Stimulated activated CD4-positive, alpha-beta T cell treated with anti-CD3 and anti-CD28 coated beads, Interleukin-15, amount 100 ng/mL, for 48 hours (primary cell): ENCODE results near the gene RACGAP1.

ENCODE experiments used
- DNase-seq, 2 donors: peaks; one replicate each; pipeline ENCODE4 v3.0.0-alpha.2; 2020; ENCODE audit warnings: low read depth in 2 of 2

RACGAP1 gene

DNA sequence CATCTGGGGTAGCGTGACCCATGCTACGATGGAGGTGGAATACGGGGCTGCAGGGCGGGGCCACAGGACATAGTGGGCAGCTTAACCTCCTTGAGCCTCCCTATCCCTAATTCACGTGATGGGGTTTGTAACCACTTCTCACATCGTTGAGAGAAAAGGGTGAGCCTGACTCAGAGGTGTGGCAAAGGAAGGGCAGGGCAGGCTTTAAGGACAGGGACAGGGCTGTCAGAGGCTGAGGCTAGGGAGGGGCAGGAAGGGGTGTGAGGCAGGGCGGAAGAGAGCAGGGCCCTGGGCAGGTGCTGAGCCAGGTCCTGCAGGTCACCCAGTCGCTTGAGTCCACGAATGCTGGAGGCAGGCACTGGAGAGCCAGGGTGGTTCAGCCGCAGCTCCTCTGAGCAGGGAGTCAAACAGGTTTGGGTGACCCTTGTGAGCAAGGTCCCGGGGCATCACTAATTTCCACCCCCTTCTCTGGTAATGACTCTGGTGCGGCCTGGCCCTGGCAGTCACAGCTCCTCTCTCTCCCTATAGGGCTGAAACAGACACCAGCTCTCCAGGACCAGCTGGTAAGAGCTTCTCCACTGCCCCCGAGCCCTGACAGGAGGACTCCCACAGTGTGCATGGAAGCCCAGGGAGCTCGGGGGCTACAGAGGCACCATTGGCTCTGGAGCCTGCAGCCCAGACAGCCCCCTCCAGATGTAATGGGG, 82.2 kb downstream of the RACGAP1 start:
- DNase-seq, result no peak

DNA sequence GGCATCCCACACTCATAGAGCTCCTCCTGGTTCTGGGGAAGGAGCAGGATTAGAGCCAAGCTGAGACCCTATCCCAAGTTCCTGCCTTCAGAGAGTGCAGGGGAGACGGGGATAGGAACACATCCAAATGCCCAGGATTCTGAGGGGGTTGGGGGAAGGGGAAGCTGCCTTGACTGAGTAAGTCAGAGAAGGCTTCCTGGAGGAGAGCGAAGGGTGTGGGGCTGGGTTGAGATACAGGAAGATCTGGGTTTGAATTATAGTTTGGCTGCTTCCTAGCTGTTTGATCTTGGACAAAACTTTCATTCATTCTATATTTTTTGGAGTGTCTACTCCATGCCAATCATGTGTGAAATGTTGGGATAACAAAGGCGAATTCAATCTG, 82.8 kb downstream of the RACGAP1 start:
- DNase-seq, result no peak

- DNase-seq, result no peak
Observed at GRCh38 chr12:49941556-49942511, 83.5 kb downstream of the RACGAP1 start.

DNA sequence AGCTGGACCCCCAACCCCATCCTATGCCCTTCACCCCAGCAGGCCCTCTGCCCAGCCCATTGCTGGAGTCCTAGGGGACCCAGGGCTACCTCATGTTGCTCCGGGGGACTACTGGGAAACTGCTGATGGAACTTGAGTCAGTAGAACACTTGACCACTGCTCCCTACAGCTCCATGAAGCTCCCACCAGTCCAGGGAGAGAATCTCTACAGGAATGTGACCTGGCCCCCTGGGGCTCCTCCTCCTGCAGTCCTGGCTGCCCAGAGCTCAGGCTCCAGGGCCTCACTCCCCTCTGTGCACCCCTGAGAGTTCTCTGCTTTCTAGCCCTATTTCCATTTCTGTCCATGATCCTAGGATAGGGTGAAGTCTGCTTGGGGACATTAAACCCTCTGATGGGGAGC, 85.6 kb downstream of the RACGAP1 start:
- DNase-seq, result no peak

- no peak for DNase-seq
Observed at GRCh38 chr12:49939307-49939706, 86.0 kb downstream of the RACGAP1 start.
